ENCODE results near the gene CIITA.

DNA sequence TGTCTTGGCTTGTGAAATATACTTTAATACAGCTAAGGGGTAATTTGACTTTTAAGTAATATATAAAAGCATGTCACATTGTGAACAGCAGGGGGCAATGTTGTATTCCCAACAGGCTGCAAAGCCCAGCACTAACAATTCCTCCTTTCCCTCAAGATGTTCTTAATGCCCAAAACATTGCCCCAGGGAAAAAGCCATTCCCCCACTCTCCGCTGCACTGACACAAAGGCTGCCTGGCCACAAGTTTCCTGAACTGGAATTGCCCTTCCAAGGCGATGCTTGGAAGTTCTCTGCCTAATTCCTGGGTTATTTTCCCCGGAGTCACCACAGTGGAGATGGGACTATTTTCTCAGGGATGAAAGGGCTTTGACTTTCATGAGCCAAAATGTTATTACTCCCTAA is 94.6 kb downstream of the CIITA start:
- TF ChIP-seq, protein P1, sequence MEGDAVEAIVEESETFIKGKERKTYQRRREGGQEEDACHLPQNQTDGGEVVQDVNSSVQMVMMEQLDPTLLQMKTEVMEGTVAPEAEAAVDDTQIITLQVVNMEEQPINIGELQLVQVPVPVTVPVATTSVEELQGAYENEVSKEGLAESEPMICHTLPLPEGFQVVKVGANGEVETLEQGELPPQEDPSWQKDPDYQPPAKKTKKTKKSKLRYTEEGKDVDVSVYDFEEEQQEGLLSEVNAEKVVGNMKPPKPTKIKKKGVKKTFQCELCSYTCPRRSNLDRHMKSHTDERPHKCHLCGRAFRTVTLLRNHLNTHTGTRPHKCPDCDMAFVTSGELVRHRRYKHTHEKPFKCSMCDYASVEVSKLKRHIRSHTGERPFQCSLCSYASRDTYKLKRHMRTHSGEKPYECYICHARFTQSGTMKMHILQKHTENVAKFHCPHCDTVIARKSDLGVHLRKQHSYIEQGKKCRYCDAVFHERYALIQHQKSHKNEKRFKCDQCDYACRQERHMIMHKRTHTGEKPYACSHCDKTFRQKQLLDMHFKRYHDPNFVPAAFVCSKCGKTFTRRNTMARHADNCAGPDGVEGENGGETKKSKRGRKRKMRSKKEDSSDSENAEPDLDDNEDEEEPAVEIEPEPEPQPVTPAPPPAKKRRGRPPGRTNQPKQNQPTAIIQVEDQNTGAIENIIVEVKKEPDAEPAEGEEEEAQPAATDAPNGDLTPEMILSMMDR (IDR thresholded peaks at IDR 0.05; ENCODE audit: low read depth, low read length, poor library complexity, severe bottlenecking), result peak; percentile 81
- no peak for TF ChIP-seq EZH2phosphoT487 (IDR thresholded peaks at IDR 0.05; ENCODE audit: borderline replicate concordance, low read length)

Measured in DOHH2 (cell line).